HG02870 (cell line): ENCODE measurements around the gene PLXNA4.
"Not testable (repeated sequence)": the region's sequence is repeated elsewhere in the genome, so short reads cannot be mapped to it uniquely, and the experiment has no call there.

Experiments used
- ATAC-seq: cut with Tn5 transposase; IDR thresholded peaks from one replicate; pipeline ENCODE4 v1.9.1; 2021; ENCODE audit warnings: mild to moderate bottlenecking, moderate library complexity; ENCODE audit not compliant: unreplicated experiment

The PLXNA4 gene

GRCh38 chr7:132187869-132188789 is 388.1 kb downstream of the PLXNA4 start:
- no peak for ATAC-seq

- ATAC-seq = no peak
These were observed 388.9 kb downstream of the PLXNA4 start for GRCh38 chr7:132187391-132187790.

- ATAC-seq = no peak
These were observed 391.1 kb downstream of the PLXNA4 start for GRCh38 chr7:132185150-132185549.

- no peak for ATAC-seq
These were observed 392.4 kb downstream of the PLXNA4 start for GRCh38 chr7:132183781-132184380.

- ATAC-seq = no peak
These were observed 393.3 kb downstream of the PLXNA4 start for GRCh38 chr7:132182992-132183391.

- ATAC-seq = no peak
These were observed 394.2 kb downstream of the PLXNA4 start for GRCh38 chr7:132181946-132182685.

GRCh38 chr7:132181371-132181770 is 394.9 kb downstream of the PLXNA4 start:
- no peak for ATAC-seq

GRCh38 chr7:132180481-132180880 is 395.8 kb downstream of the PLXNA4 start:
- no peak for ATAC-seq

GRCh38 chr7:132179681-132180080 is 396.6 kb downstream of the PLXNA4 start:
- ATAC-seq = no peak

- ATAC-seq = no peak
These were observed 397.2 kb downstream of the PLXNA4 start for GRCh38 chr7:132179080-132179430.

GRCh38 chr7:132178402-132179079 is 397.7 kb downstream of the PLXNA4 start:
- not testable (repeated sequence) for ATAC-seq

- ATAC-seq = no peak
These were observed 398.4 kb downstream of the PLXNA4 start for GRCh38 chr7:132177708-132178401.

- no peak for ATAC-seq
These were observed 399.6 kb downstream of the PLXNA4 start for GRCh38 chr7:132176719-132177118.

- no peak for ATAC-seq
These were observed 405.1 kb downstream of the PLXNA4 start for GRCh38 chr7:132171130-132171576.

- no peak for ATAC-seq
These were observed 406.5 kb downstream of the PLXNA4 start for GRCh38 chr7:132169730-132170129.

GRCh38 chr7:132168239-132168638 is 408.0 kb downstream of the PLXNA4 start:
- no peak for ATAC-seq

GRCh38 chr7:132165695-132166094 is 410.6 kb downstream of the PLXNA4 start:
- ATAC-seq = not testable (repeated sequence)

- ATAC-seq = no peak
These were observed 411.6 kb downstream of the PLXNA4 start for GRCh38 chr7:132164558-132165125.

GRCh38 chr7:132162556-132163144 is 413.6 kb downstream of the PLXNA4 start:
- ATAC-seq = no peak

GRCh38 chr7:132161976-132162375 is 414.3 kb downstream of the PLXNA4 start:
- ATAC-seq = no peak
